ENCODE results near the gene FOXD4L1. TPM values are rescaled to one million over a fixed set of nuclear protein-coding genes. Genes with fewer than 3 reads are reported as not detected.
"Not testable (repeated sequence)": the region's sequence is repeated elsewhere in the genome, so short reads cannot be mapped to it uniquely, and the experiment has no call there.

The FOXD4L1 gene
- total and polyA plus RNA-seq, 9 of the 15 experiments (the other 6 are each of a cell fraction or from before 2014, with no cell fraction given), result 0.06 to 0.47 (median 0.22) TPM; not detected in 2

GRCh38 chr2:113503094-113504042 is 4.9 kb downstream of the FOXD4L1 start (continued):
- TF ChIP-seq MAZ (CRISPR knock-in tag; conservative IDR thresholded peaks at IDR 0.05 in 1 of 2, IDR thresholded peaks at IDR 0.05 in 1 of 2), result peak in 1 of 2 experiments; percentile 45; a peak in 2 of 4 replicates
- TF ChIP-seq HDAC1 (IDR thresholded peaks at IDR 0.05), result 0 out of 4 replicates have a peak, but pooled peaks of 1 of the 2 experiments have one; percentile 8
- TF ChIP-seq ZBTB1 (CRISPR knock-in tag; IDR thresholded peaks at IDR 0.05; ENCODE audit: borderline replicate concordance, low read depth), result peak; percentile 43; the same call in 1 of the 2 replicates
- peak; percentile 65 for TF ChIP-seq ZFX (CRISPR knock-in tag; IDR thresholded peaks at IDR 0.05)
- TF ChIP-seq L3MBTL2 (IDR thresholded peaks at IDR 0.05), result peak; percentile 43; the same call in 1 of the 2 replicates
- TF ChIP-seq CXXC5 (CRISPR knock-in tag; IDR thresholded peaks at IDR 0.05), result 0 out of 2 replicates have a peak, but pooled peaks have one; percentile 18
- TF ChIP-seq POLR2G (IDR thresholded peaks at IDR 0.05; ENCODE audit: low read depth, low read length), result peak; percentile 60; the same call in 1 of the 2 replicates
- peak; percentile 50; the same call in 1 of the 2 replicates for TF ChIP-seq CTBP1 (IDR thresholded peaks at IDR 0.05; ENCODE audit: borderline replicate concordance)

- H3K79me2 ChIP-seq (ENCODE audit: control insufficient read depth, insufficient read depth, low read length); H3K27me3 ChIP-seq (ENCODE audit: control insufficient read depth in 2 of 2, insufficient read depth in 2 of 2, low read length in 2 of 2); in situ Hi-C loops (cut with MboI); H3K27ac ChIP-seq (ENCODE audit: extremely low read depth, low read depth, low read length); H3K36me3 ChIP-seq (ENCODE audit: control insufficient read depth, insufficient read depth, low read length); H4K20me1 ChIP-seq (replicated peaks; ENCODE audit: control insufficient read depth, insufficient read depth, low read length); H3K9me1 ChIP-seq (ENCODE audit: control insufficient read depth, insufficient read depth, low read length); POLR2A ChIA-PET; FAIRE-seq; H3K9me3 ChIP-seq (replicated peaks; ENCODE audit: control insufficient read depth, insufficient read depth, low read depth, low read length); intact Hi-C loops (cut with micrococcal nuclease); CTCF ChIA-PET (ENCODE audit: low intra/inter-chr PET ratio): not testable (repeated sequence)
- peak; percentile 6; the same call in 2 of the 3 replicates for ATAC-seq
- TF ChIP-seq CBX2 (IDR thresholded peaks at IDR 0.05; ENCODE audit: insufficient read depth, low read length, poor library complexity, severe bottlenecking) (peak; percentile 54), BMI1 (IDR thresholded peaks at IDR 0.05; ENCODE audit: low read length) (peak; percentile 10; the same call in 1 of the 2 replicates), CBX8 (IDR thresholded peaks at IDR 0.05; ENCODE audit: borderline replicate concordance, extremely low read depth, low read depth, low read length, poor library complexity, severe bottlenecking) (peak; percentile 88)
- peak overlapping the region; percentile 49 for H3K4me3 ChIP-seq
- H3K4me2 ChIP-seq (ENCODE audit: insufficient read depth, low read length), result peak overlapping the region; percentile 49
- DNase-seq (ENCODE audit: extremely low read depth in 1 of 4, low spot score in 3 of 4), result peak in 1 of 4 experiments; percentile 10
- TSS peak; percentile 40 for BruUV-seq (replicated peaks)
- peak overlapping the region; percentile 59; the same call in 1 of the 2 replicates for H2AFZ ChIP-seq (ENCODE audit: low read depth, low read length)
- WGBS (ENCODE audit: insufficient coverage, low coverage, missing lambda C conversion rate), result 4% methylated on average over 15 of the region's 23 CpGs
- peaks cover 2 to 18% of the 10 kb centered on the region in 2 experiments; a peak in 2 of 5 replicates for H3K4me1 ChIP-seq (replicated peaks in 1 of 2; ENCODE audit: control insufficient read depth in 2 of 2, insufficient read depth in 2 of 2, low read length in 2 of 2)
- peak overlapping the region in 1 of 2 experiments; percentile 89; a peak in 1 of 4 replicates for H3K9ac ChIP-seq (ENCODE audit: insufficient read depth in 1 of 2, low read depth in 2 of 2, low read length in 2 of 2)
Measured at GRCh38 chr2:113504081-113504480, 5.6 kb downstream of the FOXD4L1 start.

- intact Hi-C loops (cut with micrococcal nuclease); H3K4me2 ChIP-seq (ENCODE audit: insufficient read depth, low read length); H3K79me2 ChIP-seq (ENCODE audit: control insufficient read depth, insufficient read depth, low read length); H3K9me1 ChIP-seq (ENCODE audit: control insufficient read depth, insufficient read depth, low read length); H3K9ac ChIP-seq (ENCODE audit: insufficient read depth in 1 of 2, low read depth in 2 of 2, low read length in 2 of 2); H3K27me3 ChIP-seq (ENCODE audit: control insufficient read depth in 2 of 2, insufficient read depth in 2 of 2, low read length in 2 of 2); FAIRE-seq; in situ Hi-C loops (cut with MboI); POLR2A ChIA-PET; H3K27ac ChIP-seq (ENCODE audit: extremely low read depth, low read depth, low read length); H4K20me1 ChIP-seq (replicated peaks; ENCODE audit: control insufficient read depth, insufficient read depth, low read length); H3K4me3 ChIP-seq; H3K36me3 ChIP-seq (ENCODE audit: control insufficient read depth, insufficient read depth, low read length); ATAC-seq; CTCF ChIA-PET (ENCODE audit: low intra/inter-chr PET ratio); BruUV-seq (replicated peaks); H3K9me3 ChIP-seq (replicated peaks; ENCODE audit: control insufficient read depth, insufficient read depth, low read depth, low read length); H2AFZ ChIP-seq (ENCODE audit: low read depth, low read length); DNase-seq (ENCODE audit: extremely low read depth in 1 of 4, low spot score in 3 of 4): not testable (repeated sequence)
- H3K4me1 ChIP-seq (replicated peaks in 1 of 2; ENCODE audit: control insufficient read depth in 2 of 2, insufficient read depth in 2 of 2, low read length in 2 of 2), result peaks cover 2 to 16% of the 10 kb centered on the region in 2 experiments; a peak in 2 of 5 replicates
- 26% methylated on average over 10 of the region's 14 CpGs for WGBS (ENCODE audit: insufficient coverage, low coverage, missing lambda C conversion rate)
Measured at GRCh38 chr2:113507394-113508140, 9.1 kb downstream of the FOXD4L1 start.

All from K562 (cell line).